RPMI8226 (cell line): Measurements from ENCODE around the gene VIPR2.
A peak's percentile ranks its signal among the peaks of the same experiment; 100 is the strongest.
"Not testable (repeated sequence)": the region's sequence is repeated elsewhere in the genome, so short reads cannot be mapped to it uniquely, and the experiment has no call there.

Experiments
- DNase-seq: peaks from one replicate; pipeline ENCODE4 v3.0.0-alpha.2; 2015

VIPR2 gene

DNA sequence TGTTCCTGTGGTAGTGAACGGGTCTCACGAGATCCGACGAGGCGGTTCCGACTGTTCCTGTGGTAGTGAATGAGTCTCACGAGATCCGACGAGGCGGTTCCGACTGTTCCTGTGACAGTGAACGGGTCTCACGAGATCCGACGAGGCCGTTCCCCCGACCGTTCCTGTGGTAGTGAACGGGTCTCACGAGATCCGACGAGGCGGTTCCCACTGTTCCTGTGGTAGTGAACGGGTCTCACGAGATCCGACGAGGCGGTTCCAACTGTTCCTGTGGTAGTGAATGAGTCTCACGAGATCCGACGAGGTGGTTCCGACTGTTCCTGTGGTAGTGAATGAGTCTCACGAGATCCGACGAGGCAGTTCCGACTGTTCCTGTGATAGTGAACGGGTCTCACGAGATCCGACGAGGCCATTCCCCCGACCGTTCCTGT, 43.0 kb downstream of the VIPR2 start:
- DNase-seq, result not testable (repeated sequence)

DNA sequence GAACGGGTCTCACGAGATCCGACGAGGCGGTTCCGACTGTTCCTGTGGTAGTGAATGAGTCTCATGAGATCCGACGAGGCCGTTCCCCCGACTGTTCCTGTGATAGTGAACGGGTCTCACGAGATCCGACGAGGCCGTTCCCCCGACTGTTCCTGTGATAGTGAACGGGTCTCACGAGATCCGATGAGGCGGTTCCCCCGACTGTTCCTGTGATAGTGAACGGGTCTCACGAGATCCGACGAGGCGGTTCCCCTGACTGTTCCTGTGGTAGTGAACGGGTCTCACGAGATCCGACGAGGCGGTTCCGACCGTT, 43.6 kb downstream of the VIPR2 start:
- DNase-seq, result not testable (repeated sequence)

DNA sequence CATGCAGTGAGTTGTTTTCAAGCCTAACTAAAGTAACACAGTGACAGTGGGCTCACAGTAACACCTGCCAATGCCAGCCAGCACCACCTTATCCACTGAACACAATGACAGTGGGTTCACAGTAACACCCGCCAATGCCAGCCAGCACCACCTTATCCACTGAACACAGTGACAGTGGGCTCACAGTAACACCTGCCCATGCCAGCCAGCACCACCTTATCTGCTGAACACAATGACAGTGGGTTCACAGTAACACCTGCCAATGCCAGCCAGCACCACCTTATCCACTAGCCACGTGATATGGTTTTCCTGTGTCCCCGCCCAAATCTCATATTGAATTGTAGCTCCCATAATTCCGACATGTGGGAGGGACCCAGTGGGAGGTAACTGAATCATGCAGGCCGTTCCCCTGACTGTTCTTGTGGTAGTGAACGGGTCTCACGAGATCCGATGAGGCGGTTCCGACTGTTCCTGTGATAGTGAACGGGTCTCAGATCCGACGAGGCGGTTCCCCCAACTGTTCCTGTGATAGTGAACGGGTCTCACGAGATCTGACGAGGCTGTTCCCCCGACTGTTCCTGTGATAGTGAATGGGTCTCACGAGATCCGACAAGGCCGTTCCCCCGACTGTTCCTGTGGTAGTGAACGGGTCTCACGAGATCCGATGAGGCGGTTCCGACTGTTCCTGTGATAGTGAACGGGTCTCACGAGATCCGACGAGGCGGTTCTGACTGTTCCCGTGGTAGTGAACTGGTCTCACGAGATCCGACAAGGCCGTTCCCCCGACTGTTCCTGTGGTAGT, 44.2 kb downstream of the VIPR2 start:
- not testable (repeated sequence) for DNase-seq

DNA sequence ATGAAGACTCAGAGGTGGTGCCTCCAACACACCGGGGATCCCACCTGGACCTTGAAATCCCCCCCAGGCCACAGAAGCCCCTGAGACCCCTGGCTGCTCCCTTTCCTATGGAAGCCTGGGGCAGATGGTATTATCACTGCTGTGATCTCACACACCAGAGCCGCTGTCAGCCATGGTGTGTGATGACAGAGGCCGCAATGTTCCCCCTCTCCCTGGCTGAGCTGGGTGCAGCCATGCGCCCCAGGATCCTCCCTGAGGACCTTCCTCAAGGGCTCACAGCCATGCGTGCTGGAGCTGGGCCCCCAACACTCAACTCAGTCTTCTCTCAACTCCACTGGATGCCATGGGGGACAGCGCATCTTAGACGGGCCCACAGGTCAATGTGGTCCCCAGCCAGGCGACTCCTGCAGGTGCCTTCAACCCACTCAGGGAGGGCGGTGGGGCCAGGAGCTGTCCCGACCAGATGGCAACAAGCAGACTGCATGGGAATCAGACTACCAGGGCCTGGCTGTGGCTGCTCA, 44.9 kb downstream of the VIPR2 start:
- DNase-seq, result no peak

DNA sequence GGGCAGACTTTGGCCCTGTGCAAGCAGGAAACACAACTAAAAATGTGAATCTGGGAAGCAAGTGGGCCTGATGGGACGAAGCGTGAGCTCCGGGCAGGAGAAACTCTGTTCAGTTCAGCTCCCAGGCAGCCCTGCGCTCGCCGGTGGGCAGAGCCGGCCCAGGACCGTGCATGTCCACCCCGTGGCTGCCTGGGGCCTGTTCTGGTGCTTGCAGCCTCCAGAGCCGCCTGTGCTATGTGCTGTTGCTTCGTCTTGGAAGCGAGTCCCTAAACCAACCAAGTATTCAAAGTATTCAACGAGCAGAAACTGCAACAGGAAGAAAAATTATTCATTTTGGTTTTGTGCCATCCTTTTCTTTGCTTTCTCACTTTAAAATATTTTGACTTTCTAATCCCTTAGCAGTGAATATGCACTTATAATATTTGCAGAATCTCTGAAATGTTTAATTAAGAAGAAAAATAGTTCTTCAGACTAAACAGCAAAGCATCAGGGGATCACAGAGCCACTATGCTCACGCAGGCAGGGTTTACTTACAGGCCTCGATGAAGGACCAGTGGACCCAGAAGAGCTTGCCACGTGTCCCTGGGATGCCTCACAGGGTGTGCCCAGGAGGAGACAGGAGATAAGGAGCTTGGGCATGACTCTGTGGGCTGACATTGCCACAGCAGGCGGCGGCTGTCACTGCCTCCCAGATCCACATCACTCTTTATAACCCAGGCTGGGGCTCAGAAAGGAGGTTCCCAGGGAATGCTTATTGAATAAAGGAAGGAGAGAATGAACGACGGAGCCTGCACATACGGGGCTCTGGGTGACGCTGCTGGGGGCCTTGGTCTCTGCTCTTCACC, 45.6 kb downstream of the VIPR2 start:
- DNase-seq, result no peak

DNA sequence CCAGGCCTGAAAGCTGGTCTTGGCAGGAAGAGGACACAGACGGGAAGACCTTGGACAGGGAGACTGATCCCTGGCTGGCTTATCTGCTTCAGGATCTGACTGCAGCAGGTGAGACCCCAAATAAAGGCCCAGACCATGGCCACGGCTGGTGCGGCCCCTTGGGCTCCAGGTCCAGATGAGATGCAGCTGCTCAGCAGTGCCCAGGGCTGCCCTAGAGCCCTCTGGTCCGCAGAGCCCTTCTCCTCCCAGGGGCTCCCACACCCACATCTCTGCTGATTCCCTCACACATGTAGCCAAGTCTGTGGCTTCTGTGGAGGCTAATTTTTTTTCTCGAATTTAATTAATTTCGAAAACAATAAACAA, 46.3 kb downstream of the VIPR2 start:
- no peak for DNase-seq

DNA sequence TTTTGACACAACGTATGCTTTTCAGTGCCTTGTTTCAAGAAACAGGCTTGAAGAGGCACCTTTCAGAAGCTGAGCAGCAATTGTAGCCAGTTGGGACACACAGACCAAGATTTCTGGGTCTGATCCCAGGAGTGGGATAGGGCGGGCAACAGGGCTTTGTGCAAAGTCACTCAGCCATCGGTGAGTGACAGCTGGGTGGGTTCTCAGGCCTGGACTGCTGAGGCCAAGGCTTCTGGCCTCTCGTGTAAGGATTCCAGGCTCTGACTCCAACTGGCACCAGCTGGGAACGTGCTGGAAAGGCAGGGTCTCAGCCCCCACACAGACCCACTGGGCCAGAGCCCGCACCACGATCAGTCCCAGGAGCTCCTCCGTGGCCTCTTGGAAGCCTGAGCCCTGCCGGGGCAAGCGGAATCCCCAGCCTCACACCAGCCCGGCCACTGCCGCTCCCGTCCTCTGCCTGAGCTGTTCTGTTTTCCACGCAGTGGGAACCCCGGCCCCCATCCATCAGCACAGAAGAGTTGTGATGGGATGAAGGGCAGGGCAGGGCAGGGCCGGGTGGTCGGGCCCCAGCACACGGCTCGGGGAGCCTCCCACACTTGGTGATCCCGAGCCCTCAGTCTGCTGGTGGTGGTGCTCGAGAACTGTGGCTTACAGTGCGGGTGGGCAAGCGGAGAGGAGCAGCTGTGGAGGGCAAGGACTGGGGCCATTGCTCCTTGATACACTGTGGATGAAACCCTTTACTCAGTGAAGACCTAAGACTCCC, 46.8 kb downstream of the VIPR2 start:
- DNase-seq, result no peak

DNA sequence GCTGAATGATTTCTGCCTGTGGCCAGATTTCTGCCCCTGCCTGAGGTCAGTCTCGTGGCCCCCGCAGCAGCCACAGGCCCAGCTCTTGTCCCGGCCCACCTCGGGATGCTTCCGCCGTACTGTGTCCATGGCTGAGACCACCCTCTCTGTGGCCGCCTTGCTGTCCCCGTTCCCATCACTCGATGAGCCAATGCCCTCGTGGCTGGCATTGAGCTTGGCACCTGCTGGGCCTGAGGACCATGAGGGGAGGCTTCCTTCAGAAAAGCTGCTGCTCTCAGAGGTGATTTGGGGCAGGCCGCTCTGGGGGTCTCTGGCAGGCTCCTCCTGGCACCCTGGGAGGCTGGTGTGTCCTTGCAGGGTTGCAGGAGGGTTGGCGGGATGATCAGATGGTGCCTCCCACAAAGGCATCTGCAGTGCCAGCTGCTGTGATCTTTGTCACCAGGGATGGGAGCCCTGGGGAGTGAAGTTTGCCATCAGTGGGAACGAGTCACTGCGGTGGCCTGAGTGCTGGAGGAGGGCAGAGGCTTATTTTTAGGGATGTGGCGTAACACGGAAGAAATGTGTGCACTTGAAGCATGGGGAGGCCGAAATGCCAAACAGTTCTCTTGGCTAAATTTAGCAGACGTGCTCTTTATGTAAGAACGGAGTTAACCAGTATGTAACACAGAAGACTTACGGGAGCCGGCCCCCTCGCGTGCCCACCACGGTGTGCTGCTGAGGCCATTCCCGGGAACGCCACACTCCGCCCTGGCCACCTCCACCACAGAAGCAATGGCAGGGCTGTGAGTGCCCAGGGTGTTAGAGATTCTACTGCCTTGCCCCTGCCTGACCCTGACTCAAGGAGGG, 47.7 kb downstream of the VIPR2 start:
- no peak for DNase-seq

DNA sequence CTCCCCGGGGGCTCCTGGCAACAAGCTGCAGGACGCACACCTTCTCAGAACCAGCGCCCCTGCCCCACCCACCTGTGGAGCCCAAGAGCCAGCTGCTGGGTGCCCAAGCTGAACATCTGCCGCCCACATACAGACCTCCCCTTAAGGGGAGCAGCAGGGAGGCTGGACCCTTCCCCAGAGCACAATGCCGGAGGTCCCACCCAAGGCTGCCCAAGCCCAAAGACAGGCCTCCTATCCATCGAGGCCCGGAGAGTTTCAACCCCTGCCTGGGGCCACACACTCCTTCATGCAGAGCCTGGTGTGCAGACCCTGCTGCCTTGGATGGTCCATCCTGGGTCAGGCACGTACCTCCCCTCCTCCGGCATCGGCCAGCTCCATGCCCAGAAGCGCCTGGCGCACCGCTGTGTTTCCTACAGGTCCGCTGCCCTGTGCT, 48.7 kb downstream of the VIPR2 start:
- no peak for DNase-seq

DNA sequence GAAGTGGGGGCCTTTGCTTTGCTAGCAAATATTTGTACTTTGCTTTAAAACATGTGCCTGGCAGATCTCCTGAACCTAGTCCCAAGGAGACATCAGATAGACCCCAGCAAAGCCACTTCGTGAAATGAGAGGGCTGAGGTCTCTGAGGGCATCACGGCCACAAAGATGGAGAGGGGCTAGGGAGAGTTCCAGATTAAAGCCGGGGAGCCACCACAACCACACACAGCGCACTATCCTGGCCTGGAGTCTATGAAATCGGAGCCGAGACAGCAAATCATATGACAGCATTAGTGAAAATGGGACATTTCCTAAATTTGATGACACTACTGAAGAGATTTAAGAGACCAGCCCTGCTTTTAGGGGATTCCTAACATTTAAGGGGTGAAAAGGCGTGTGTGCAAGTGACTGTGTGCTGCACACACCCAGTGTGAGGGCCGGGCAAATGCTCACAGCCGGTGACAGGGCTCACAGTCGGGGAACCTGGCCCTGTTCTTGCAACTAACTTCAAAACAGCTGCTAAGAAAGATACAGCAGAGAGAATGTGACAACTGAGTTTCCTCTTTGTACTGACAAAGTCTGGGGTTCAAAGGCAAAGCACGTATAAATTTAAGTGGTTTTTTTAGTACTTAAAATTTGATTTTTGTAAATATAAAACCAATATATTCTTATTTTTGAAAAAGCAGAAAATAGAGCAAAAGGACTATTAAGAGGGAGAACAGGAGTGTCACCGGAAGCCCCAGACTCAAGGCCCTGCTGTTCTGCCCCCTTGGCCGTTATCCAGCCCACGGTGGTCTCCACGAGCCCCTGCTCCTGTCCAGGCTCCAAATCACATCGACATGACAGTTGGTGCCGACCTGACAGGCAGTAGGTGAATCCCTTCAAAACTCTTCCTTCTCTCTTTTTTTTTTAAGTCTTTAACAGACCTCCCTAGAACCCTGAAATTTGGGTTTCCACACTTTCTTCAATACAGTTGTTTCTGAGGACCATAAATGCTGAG, 49.5 kb downstream of the VIPR2 start:
- DNase-seq, result no peak

DNA sequence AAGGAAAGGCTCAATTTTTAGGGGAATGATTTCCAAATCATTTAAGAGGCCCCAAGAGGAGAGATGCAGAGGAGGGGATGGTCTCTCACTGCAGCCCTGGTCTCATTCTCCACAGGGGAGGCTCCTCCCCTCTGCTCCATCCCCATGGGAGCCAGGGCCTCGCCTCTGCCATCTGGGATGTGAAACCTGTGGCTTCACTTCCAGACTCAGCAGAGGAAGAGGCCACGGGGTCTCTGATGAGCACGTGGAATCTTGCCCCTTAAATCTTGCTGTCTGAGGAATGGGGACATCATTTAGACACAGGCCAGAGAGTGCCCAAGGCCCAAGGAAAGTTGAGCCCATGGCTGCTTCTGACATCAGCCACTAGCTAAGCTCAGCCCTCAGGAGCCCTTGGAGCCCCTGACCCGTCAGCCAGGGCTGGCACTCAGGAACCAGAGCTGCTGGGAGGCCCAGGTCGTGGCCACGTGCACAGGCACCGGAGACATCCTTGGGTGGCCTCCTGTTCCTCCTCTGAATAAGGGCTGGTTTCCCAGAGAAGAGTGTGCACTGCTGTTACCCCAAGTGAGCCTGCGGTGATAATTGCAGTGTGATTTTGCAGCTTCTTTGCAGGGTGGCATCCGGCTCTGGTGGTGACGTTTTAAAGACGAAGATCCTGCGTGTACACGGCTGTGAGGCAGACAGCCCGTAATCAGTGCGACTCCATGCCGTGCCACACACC, 50.5 kb downstream of the VIPR2 start:
- DNase-seq, result no peak

DNA sequence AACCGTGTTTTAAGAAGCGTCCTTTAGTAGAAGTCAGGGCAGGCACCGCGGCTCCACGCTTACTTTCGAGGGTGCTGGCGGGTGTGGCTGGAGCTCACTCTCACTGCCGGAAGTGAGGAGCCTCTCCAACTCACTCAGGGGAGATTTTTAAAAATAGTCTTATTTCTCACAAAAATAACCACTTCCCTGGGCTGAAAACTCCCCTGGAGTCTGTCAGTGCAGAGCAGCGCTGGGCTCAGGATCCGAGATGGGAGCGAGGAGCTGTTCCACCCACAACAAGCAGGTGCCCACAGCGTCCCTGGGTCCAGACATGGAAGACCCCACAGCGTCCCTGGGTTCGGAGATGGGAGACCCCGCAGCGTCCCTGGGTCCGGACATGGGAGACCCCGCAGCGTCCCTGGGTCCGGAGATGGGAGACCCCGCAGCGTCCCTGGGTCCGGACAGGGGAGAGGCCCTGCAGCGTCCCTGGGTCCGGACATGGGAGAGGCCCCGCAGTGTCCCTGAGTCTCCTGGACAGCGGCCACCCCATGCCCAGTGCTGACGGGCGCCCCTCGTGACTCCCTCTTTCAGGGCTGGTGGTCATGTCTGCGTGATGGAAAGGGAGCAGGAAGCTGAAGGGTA, 51.2 kb downstream of the VIPR2 start:
- DNase-seq, result no peak

DNA sequence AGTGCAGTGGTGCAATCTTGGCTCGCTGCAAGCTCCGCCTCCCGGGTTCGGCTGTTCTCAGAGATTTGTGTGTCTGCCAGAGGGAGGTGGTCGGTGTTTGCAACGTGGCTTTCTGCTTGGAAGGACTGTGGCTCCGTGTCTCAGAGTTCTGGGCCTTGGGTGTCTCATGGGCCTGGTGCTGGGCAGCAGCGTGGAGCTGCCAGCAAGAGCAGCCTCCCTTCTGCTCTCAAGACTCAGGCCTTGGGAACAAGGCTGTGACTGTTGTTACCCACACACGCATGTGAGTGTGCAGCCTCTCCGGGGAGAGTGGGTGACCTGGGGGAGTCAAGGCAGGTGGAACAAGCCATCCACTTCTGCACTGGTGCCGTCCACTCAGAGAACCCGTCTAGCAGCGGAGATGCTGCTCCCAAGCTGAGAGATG, 52.0 kb downstream of the VIPR2 start:
- DNase-seq, result no peak

DNA sequence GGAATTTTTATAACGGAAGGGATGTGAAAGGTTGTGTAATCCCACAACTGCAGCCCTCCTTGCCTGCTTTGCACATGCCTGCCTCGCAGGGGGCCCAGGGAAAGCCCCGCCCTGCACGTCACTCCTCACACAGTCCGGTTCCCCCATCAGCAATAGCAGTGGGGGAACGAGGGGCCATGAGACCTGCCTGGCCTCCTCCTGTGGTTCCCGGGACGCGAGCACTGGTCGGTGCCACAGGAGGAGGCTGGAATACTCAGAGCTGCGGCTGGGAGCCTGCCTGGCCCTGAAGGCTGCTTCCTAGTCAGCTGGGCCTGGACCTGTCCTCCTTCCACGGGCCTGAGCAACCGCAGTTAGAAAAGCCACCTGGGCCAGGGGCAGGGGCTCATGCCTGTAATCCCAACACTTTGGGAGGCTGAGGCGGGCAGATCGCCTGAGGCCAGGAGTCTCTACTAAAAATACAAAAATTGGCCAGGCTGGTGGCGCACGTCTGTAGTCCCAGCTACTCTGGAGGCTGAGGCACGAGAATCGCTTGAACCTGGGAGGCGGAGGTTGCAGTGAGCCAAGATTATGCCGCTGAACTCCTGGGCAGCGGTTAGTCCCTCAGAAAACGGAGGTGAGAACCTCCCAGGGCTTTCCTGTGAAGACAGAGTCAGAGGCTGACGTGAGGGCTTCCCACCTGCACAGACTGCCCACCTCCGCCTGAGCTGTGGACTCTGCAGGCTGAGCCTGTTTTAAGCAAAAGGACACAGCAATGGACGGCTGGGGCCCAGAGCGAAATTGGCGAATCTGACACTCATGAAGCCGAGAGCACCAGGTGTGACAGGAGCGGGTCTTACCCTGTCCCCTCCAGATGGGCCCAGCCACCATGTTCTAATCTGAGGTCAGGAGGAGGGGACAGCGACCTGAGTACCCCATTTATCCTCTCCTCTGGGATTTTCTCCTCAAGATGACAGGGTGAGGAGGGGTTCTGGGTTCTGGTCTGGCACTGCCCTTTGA, 52.9 kb downstream of the VIPR2 start:
- no peak for DNase-seq

DNA sequence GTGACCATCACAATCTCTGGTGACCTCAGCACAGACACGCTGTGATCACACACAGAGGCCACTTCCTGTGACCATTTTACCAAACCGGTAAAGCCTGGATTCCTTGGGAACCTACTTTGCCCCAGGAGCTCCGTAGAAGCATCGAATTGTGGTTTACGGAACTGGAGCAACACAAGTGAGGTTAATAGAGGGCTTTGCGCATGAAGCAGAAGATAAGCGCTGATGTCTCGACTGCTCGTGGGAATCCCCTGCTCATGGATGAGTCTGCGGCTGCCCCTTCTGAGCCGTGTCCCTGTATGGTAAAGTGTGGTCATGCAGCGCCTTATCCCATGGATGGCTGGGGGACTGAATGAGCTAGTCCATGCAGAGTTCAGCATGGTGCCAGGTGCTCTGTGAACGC, 53.6 kb downstream of the VIPR2 start:
- DNase-seq, result no peak

DNA sequence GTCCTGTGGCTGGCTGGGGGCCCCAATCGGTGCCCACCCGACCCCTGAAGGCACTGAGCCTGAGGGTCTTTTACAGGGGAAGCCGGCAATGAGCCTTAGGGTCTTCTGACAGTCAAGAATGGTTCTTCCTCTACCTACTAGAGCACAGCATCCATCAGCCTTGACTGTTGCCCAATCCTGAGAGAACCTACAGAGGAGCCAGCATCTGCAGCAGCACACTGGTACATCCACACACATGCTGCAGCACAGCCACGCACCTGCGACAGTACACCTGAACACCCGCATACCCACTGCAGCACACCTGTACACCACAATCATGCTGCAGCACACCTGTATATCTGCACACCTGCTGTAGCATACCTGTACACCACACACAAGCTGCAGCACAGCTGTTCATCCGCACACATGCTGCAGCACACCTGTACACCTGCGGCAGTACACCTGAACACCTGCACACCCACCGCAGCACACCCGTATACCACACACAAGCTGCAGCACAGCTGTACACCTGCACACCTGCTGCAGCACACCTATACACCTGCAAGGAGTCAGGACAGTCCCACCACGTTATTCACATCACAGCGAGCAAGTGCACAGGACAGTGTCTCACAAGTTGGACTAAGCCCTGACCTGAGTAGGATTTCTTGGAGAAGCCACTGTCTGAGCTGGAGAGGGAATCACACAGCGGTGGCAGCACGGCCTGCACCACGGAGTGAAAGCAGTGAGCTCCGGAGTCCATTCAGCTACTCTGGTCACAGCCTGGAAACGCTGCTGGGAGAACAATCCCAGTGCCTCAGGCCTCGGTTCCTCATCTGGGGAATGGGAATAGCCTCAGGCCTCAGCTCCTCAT, 56.4 kb downstream of the VIPR2 start:
- DNase-seq, result peak; percentile 29

DNA sequence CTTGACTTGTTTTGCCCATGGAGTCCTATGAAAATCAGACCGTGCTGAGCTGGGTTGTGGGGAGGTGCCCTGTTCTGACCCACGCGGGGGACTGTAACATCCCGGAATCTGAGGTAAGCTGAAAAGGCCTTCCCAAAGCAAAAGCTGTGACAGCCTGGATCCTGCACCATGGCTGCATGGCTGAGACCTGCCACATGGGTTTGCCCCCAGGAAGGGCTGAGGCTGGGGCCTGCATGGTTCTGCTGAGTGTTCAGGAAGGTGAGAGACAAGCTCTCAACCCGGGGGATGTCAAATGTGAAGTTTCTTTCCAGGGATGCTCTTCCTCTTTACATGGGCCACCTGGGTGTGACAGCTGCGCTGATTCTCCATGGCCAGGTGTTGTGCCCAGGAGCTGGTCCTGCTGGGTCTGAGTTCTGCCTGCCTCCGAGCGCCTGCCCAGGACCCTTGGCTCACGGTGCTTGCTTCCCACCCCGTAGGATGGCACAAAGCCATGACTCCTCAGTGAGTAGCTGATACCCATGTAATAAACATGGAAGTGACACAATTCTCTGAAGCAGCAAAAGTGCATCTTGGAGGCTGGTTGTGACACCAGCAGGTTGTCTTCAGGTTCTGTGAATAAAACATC, 58.3 kb downstream of the VIPR2 start:
- DNase-seq, result no peak
